ENCODE data around the gene SGMS1. TPM values are rescaled to one million over a fixed set of nuclear protein-coding genes. Genes with fewer than 3 reads are reported as not detected.
A peak's percentile ranks its signal among the peaks of the same experiment; 100 is the strongest.

The SGMS1 gene
- polyA plus RNA-seq, 2 of the 4 experiments (the other 2 are of a cell fraction): 22.7 to 28.2 TPM

DNA sequence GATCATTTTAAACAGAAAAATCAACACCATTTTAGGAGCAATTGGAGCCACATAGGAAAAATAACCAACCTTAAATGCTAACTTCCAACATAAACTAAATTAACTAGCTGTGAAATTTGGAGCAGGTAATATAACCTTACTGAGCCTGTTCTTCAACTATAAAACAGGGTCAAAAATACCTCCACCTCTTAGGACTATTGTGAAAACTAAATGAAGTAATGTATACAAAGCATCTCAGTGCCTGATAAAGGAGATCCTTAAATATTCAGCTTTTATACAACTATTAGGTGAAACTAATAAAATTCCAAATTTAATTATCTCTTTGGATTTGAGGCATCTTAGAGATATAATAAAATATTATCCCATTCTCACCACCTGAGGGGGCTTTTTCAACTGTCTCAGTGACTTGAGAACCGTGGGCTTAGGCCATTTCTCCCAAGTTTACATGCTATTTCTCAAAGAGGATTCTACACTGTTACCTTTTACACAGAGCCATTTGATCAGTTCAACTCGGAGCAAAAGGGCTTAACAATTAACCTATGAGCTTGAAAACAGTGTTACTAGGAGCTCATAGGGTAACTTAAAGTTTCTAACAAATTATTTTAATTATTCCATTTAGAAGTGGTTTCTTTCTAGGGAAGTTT lies 207.5 kb downstream of the SGMS1 start:
- POLR2A ChIA-PET: interaction anchor here (0.7 kb wide), 1 partner anchor 86 kb away, joined by 8 read pairs; no protein-coding TSS in a partner anchor
- no peak for ATAC-seq
- H3K9me3 ChIP-seq: no peaks in the 10 kb centered on the region
- H3K4me3 ChIP-seq: peak overlapping the region; percentile 58; the same call in 2 of the 3 replicates
- H3K27ac ChIP-seq: peak overlapping the region in 1 of 2 experiments; percentile 22; a peak in 2 of 6 replicates
- peak; percentile 19 to 49 for DNase-seq (ENCODE audit: low read depth in 1 of 2, low spot score in 1 of 2)
- peaks cover 49% of the 10 kb centered on the region for H3K4me1 ChIP-seq
- peak overlapping the region; percentile 97 for H3K4me2 ChIP-seq
- 1% methylated on average over 2 of the region's 2 CpGs for WGBS (ENCODE audit: missing lambda C conversion rate)
- FAIRE-seq: no peak
- TF ChIP-seq NR3C1 (IDR thresholded peaks at IDR 0.05) (no peak), RAD21 (conservative IDR thresholded peaks at IDR 0.05 in 1 of 2, IDR thresholded peaks at IDR 0.05 in 1 of 2) (peak; percentile 30; a peak in 2 of 5 replicates), SMC3 (IDR thresholded peaks at IDR 0.05) (peak; percentile 46; the same call in 2 of the 3 replicates), HOXA7 (CRISPR knock-in tag; IDR thresholded peaks at IDR 0.05) (no peak), MAZ (IDR thresholded peaks at IDR 0.05; ENCODE audit: borderline replicate concordance, low read depth, low read length) (no peak)
- TF ChIP-seq, protein P1, sequence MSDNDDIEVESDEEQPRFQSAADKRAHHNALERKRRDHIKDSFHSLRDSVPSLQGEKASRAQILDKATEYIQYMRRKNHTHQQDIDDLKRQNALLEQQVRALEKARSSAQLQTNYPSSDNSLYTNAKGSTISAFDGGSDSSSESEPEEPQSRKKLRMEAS (IDR thresholded peaks at IDR 0.05): no peak
- CTCF ChIA-PET: interaction anchor here (0.8 to 1.9 kb wide), 11 partner anchors 11 to 206 kb away, joined by 3 to 7 read pairs (median 4); no protein-coding TSS in a partner anchor

DNA sequence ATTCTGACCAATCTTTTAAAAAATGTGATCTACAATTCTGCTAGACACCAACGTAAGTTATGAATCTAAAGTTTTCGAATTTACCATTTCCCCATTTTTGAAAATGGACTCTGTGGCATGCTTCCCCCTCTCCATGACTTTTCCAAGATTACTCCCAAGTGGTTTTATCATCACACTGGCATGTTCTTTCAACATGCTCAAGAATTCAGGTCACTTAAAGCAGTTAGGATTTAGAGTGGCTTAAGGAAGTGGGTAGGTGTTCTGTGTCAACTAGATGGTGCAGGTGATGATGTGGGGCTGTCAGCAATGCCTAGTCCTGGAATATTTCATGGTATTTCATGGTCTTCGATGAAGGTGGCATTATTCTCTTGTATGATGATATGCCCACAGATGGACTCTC lies 208.5 kb downstream of the SGMS1 start:
- H3K4me3 ChIP-seq: no peak overlapping the region
- FAIRE-seq (no peak), DNase-seq (ENCODE audit: low read depth in 1 of 2, low spot score in 1 of 2) (no peak), ATAC-seq (no peak)
- H3K9me3 ChIP-seq: no peaks in the 10 kb centered on the region
- ChIA-PET POLR2A (no interaction called here), CTCF (interaction anchor here (0.6 to 1.8 kb wide), 7 partner anchors 15 to 89 kb away, joined by 3 to 6 read pairs (median 4); no protein-coding TSS in a partner anchor)
- 98% methylated on average over 3 of the region's 3 CpGs for WGBS (ENCODE audit: missing lambda C conversion rate)
- H3K27ac ChIP-seq: no peak overlapping the region
- H3K4me1 ChIP-seq: peaks cover 55% of the 10 kb centered on the region
- no peak for TF ChIP-seq GATA3 (IDR thresholded peaks at IDR 0.05; ENCODE audit: borderline replicate concordance)
- H3K4me2 ChIP-seq: peak overlapping the region; percentile 97

DNA sequence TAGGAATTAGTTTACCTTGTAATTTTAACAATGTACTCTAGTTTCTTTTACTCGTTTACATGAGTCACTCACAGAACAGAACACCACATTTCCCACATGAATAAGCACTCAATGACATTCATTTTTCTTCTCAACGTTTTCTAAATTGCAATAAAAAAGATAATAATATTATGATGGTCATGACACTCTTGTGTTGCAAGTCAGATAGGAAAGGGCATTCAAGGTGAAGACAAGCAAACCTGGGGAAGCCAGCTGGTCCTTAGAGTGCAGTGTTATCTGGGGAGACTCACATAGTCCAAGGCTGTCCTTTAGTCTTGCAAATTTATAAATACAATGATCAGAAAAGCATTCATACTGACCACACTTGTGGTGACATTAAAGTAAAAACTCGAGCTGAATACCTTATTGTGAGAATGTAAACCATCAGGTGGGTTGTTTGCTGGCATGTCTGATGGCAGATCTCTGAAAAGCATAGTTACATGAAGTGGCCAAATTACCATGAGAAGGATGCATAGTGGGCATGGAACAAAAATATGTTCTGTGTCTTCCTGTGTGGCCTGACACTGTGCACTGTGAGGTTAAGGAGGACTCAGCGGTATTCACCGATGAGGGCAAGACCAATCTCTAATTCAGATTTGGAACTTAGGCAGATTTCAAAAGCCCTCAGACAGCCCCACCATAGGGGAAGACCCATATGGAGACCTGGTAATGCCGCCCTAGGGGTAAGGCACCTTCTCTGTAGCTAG lies 213.5 kb downstream of the SGMS1 start:
- WGBS (ENCODE audit: missing lambda C conversion rate): 61% methylated on average over 6 of the region's 6 CpGs
- Histone ChIP-seq H3K4me2 (peak overlapping the region; percentile 22; the same call in 2 of the 3 replicates), H3K9me3 (no peaks in the 10 kb centered on the region), H3K4me1 (peaks cover 60% of the 10 kb centered on the region), H3K4me3 (no peak overlapping the region), H3K27ac (0 out of 6 replicates have a peak overlapping the region, but pooled peaks of 1 of the 2 experiments have one; percentile 0)
- no peak for FAIRE-seq
- POLR2A ChIA-PET: no interaction called here
- TF ChIP-seq, protein P2, sequence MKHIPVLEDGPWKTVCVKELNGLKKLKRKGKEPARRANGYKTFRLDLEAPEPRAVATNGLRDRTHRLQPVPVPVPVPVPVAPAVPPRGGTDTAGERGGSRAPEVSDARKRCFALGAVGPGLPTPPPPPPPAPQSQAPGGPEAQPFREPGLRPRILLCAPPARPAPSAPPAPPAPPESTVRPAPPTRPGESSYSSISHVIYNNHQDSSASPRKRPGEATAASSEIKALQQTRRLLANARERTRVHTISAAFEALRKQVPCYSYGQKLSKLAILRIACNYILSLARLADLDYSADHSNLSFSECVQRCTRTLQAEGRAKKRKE (CRISPR knock-in tag; IDR thresholded peaks at IDR 0.05; ENCODE audit: low read depth): no peak
- TF ChIP-seq, protein P3, sequence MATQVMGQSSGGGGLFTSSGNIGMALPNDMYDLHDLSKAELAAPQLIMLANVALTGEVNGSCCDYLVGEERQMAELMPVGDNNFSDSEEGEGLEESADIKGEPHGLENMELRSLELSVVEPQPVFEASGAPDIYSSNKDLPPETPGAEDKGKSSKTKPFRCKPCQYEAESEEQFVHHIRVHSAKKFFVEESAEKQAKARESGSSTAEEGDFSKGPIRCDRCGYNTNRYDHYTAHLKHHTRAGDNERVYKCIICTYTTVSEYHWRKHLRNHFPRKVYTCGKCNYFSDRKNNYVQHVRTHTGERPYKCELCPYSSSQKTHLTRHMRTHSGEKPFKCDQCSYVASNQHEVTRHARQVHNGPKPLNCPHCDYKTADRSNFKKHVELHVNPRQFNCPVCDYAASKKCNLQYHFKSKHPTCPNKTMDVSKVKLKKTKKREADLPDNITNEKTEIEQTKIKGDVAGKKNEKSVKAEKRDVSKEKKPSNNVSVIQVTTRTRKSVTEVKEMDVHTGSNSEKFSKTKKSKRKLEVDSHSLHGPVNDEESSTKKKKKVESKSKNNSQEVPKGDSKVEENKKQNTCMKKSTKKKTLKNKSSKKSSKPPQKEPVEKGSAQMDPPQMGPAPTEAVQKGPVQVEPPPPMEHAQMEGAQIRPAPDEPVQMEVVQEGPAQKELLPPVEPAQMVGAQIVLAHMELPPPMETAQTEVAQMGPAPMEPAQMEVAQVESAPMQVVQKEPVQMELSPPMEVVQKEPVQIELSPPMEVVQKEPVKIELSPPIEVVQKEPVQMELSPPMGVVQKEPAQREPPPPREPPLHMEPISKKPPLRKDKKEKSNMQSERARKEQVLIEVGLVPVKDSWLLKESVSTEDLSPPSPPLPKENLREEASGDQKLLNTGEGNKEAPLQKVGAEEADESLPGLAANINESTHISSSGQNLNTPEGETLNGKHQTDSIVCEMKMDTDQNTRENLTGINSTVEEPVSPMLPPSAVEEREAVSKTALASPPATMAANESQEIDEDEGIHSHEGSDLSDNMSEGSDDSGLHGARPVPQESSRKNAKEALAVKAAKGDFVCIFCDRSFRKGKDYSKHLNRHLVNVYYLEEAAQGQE (IDR thresholded peaks at IDR 0.05): no peak
- TF ChIP-seq MAFK (IDR thresholded peaks at IDR 0.05; ENCODE audit: partially characterized antibody) (no peak), PHF8 (IDR thresholded peaks at IDR 0.05; ENCODE audit: borderline replicate concordance, low read depth) (no peak), POLR2AphosphoS2 (conservative IDR thresholded peaks at IDR 0.05; ENCODE audit: low read length) (no peak), JUNB (IDR thresholded peaks at IDR 0.05) (no peak), NPAS2 (CRISPR knock-in tag; IDR thresholded peaks at IDR 0.05; ENCODE audit: borderline replicate concordance) (no peak), MAZ (IDR thresholded peaks at IDR 0.05; ENCODE audit: borderline replicate concordance, low read depth, low read length) (no peak), KDM1A (IDR thresholded peaks at IDR 0.05; ENCODE audit: low read depth) (no peak)
- no peak for ATAC-seq
- DNase-seq (ENCODE audit: low read depth in 1 of 2, low spot score in 1 of 2): no peak
- CTCF ChIA-PET: interaction anchor here (0.9 to 1.9 kb wide), 4 partner anchors 14 to 43 kb away, joined by 3 to 7 read pairs (median 4); no protein-coding TSS in a partner anchor

Measured in A549 (cell line).